SK-N-SH treated with all-trans-retinoic acid at 6 μM for 48 hours (cell line): Measurements from ENCODE around the gene ADPRH.

Source experiments
- CREB5 ChIP-seq: fragments of 250-450 bp; sonication (Bioruptor Pico); IDR thresholded peaks from 2 replicates; pipeline ENCODE4 v1.5.1; 2020; ENCODE audit warnings: low read depth, mild to moderate bottlenecking, moderate library complexity
- CSRNP3 ChIP-seq: fragments of 250-450 bp; sonication (Bioruptor Pico); IDR thresholded peaks from 2 replicates; pipeline ENCODE4 v1.5.1; 2021; ENCODE audit warnings: mild to moderate bottlenecking, moderate library complexity
- ESRRG ChIP-seq: fragments of 250-450 bp; sonication (Bioruptor Pico); IDR thresholded peaks from 2 replicates; pipeline ENCODE4 v1.6.1; 2021; ENCODE audit warnings: mild to moderate bottlenecking
- OSR1 ChIP-seq: fragments of 250-450 bp; sonication (Bioruptor Pico); IDR thresholded peaks from 2 replicates; pipeline ENCODE4 v1.8.0; 2022; ENCODE audit warnings: moderate library complexity, mild to moderate bottlenecking, inconsistent platforms
- PATZ1 ChIP-seq: fragments of 250-450 bp; sonication (Bioruptor Pico); IDR thresholded peaks from 2 replicates; pipeline ENCODE4 v1.8.0; 2020; ENCODE audit warnings: mild to moderate bottlenecking, moderate library complexity, borderline replicate concordance
- SNAI2 ChIP-seq: fragments of 250-450 bp; sonication (Bioruptor Pico); IDR thresholded peaks from 2 replicates; pipeline ENCODE4 v1.5.0; 2020; ENCODE audit warnings: mild to moderate bottlenecking, moderate library complexity
- TCF4 ChIP-seq: fragments of 250-450 bp; sonication (Bioruptor Pico); IDR thresholded peaks from 2 replicates; pipeline ENCODE4 v1.8.0; 2021; ENCODE audit warnings: mild to moderate bottlenecking, moderate library complexity, borderline replicate concordance
- ZC3H10 ChIP-seq: fragments of 250-450 bp; sonication (Bioruptor Pico); IDR thresholded peaks from 2 replicates; pipeline ENCODE4 v1.5.1; 2021; ENCODE audit warnings: mild to moderate bottlenecking, moderate library complexity
- ZFP30 ChIP-seq: fragments of 450-650 bp; formaldehyde crosslinking; IDR thresholded peaks from 2 replicates; pipeline ENCODE4 v1.5.0; 2022; ENCODE audit warnings: mild to moderate bottlenecking, moderate library complexity
- ZNF565 ChIP-seq: fragments of 450-650 bp; formaldehyde crosslinking; conservative IDR thresholded peaks from 2 replicates; pipeline ENCODE4 v1.5.0; 2020; ENCODE audit warnings: low read depth, mild to moderate bottlenecking, moderate library complexity

GRCh38 chr3:119596398-119596797 lies 17.1 kb downstream of the ADPRH start:
- no peak for TF ChIP-seq CREB5 (CRISPR knock-in tag)
- TF ChIP-seq TCF4 (CRISPR knock-in tag): no peak
- TF ChIP-seq SNAI2 (CRISPR knock-in tag): no peak
- TF ChIP-seq ZFP30 (CRISPR knock-in tag): no peak
- no peak for TF ChIP-seq ESRRG (CRISPR knock-in tag)
- no peak for TF ChIP-seq PATZ1 (CRISPR knock-in tag)
- no peak for TF ChIP-seq ZNF565 (CRISPR knock-in tag)
- no peak for TF ChIP-seq OSR1 (CRISPR knock-in tag)
- TF ChIP-seq CSRNP3 (CRISPR knock-in tag): no peak
- TF ChIP-seq ZC3H10 (CRISPR knock-in tag): no peak
